HG03460 (cell line): ENCODE data around the gene HK1.
"Not testable (repeated sequence)": the region's sequence is repeated elsewhere in the genome, so short reads cannot be mapped to it uniquely, and the experiment has no call there.

Source experiments
- ATAC-seq: cut with Tn5 transposase; IDR thresholded peaks from one replicate; pipeline ENCODE4 v1.9.1; 2021; ENCODE audit not compliant: unreplicated experiment

HK1 gene

DNA sequence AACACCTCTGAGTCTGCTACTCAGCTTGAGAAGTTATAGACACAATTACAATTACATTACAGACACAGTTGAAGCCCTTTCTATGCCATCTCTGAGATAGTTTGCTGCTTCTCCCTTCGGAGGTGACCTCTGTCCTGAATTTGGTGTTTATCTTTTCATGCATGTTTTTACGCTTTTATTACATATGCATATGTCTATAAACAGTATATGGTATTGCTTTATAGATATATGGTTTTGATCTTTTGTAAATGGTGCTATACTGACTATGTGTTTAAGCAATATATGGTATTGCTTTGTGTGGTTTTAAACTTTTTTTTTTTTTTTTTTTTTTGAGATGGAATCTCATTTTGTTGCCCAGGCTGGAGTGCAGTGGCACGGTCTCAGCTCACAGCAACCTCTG, 48.4 kb downstream of the HK1 start:
- no peak for ATAC-seq

DNA sequence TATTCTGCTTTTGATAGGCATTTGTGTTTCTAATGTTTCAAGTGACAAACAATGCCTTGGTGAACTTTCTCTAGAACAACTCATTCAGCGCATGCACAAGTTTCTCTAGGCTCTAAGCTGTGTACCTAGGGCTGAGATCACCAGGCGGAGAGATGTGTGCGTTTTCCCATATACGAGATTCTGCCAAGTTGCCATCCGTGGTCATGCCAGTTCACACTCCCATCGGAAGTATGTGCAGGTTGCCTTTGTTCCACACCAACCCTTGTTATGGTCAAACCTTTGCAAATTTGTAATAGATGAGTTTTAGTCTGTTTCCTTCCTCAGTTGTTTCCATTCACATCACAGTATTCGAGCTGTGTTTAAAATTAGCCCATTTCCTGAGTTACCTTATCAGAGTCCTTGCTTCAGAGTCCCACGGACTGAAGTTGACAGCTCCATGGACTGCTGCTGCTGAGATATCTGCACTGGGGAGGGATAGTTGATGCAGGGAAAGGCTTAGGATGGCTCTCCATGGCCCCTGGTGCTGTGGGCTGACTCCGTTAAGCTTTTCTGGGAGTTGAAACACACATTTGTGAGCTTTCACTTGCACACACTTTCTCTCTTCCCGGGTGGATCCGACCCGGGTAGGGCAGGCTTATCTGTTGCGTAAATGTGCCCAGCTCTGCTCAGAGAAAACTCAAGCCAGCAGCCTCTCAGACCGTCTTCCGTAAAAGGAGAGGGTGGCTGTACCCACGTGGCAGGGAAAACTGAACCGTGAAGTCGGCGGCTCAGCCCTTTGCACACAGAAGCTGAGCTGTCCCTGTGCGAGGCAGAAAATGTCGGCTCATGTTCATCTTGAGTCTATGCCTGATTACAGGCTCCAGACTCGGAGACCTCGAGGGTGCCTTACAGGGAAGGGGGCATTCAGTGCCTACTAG, 49.4 kb downstream of the HK1 start:
- ATAC-seq: peak; percentile 87

DNA sequence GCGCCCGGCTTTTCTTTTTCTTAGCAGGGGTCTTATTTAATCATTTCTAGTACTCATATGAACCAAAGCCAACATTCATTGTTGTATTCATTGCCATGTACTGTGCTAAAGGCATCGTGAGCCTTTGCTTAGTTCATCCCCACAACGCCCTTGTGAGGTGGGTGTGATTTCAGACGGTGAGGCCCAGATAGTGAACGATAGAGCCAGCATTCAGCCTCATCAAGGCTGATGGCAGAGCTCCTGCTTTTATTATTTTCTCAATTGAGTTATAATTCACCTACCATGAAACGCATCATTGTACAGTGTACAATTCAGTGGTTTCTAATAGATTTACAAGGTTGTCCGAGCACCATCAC, 50.1 kb downstream of the HK1 start:
- ATAC-seq: no peak

DNA sequence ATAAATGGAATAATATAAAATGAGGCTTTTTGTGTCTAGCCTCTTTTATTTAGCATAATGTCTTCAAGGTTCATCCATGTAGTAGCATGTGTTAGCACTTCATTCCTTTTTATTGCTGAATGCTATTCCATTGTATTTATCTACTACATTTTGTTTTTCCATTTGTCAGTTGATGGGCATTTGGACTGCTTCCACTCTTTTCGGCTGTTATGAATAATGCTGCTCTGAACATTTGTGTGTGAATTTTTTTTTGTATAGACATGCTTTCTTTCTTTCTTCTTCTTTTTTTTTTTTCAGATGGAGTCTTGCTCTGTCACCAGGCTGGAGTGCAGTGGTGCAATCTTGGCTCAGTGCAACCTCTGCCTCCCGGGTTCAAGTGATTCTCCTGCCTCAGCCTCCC, 50.6 kb downstream of the HK1 start:
- ATAC-seq: not testable (repeated sequence)

DNA sequence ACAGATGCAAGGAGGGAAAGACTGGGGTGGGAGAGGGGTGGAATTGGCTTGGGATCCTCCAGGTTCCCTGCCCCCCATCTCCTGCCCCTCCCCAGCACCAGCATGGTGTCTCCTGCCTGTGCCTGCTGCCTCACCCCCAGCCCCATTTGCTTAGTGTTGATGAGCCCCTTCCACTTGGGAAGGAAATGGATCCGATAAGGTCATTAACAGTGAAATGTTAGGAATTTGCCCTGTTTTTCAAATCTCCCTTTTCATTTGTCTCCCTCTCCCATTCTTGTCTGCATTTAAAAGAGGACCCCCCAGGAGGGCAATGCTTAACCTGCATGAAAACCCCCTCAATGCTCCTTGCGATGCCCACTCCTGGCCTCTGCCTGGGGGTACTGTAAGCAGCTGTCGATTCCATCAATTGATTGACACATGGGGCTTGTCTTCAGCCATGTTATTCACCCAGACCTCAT, 51.5 kb downstream of the HK1 start:
- no peak for ATAC-seq

DNA sequence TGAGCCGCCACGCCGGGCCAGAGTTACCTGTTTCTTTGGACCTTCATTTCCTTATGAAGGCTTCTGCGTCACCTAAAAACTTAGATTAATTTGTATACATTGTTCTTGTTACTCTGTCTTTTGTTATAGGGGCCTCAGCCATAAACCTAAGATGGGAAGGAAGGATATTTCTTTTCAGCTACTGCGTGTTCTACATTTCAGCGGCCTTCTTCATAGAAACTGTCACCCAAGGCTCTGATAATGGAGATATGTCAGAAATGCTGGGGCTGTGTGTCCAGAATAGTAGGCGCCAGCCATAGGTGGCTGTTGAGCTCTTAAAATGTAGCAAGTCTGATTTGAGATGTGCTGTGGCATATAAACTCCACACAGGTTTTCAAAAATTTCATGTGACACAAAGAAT, 52.9 kb downstream of the HK1 start:
- no peak for ATAC-seq

DNA sequence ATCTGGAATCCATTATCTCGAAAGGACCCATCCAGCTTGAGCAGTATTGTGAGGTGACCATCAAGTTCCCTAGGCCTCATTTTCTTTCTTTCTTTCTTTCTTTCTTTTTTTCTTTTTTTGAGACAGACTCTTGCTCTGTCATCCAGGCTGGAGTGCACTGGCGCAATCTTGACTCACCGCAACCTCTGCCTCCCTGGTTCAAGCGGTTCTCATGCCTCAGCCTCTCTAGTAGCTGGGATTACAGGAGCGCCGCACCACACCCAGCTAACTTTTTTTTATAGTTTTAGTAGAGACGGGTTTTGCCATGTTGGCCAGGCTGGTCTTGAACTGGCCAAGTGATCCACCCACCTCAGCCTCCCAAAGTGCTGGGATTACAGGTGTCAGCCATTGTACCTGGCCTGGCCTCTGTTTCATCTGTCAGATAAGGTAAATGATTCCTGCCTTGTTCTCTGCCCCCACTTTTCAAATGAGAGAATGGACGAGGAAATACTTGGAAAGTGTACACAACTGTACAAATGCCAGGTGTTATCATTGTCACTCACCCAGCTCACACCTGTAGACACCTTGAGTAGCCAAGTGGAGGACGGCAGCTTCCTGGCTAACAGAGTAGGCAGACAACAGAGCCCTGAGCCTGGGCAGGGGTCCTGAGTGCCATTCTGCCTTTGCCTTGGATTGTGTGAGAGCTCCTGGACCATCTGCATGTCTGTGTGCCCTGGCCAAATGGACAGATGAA, 54.1 kb downstream of the HK1 start:
- ATAC-seq: no peak

DNA sequence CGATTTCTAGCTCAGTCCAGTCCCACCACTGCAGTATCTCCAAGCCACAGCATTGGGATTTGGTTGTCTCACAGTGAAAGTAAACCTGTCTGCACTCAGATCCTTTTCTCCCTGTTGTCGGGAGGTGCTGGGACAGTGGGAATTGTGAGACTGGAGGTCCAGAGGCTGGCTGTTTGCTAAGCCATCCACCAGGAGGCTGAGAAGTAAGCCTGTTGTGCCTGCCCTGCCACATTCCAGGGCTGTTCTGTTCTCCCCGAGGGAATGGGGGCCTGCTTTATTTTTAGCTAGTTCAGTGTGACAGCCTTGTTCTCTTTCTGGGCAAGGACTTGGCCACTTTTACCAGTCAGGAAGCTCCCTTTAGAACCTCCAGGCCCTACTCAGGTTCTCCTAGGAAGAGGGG, 54.9 kb downstream of the HK1 start:
- ATAC-seq: no peak

DNA sequence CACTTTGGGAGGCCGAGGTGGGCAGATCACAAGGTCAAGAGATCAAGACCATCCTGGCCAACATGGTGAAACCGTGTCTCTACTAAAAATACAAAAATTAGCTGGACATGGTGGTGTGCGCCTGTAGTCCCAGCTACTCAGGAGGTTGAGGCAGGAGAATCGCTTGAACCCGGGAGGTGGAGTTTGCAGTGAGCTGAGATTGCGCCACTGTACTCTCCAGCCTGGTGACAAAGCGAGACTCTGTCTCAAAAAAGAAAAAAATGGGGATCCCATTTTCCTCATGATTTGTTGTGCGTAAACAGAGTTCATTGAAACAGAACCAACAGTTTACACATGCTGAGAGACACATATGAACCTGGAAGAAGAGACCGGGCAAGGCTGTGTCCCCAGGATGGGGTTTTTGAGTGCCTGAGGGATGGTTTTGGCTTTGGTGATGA, 55.6 kb downstream of the HK1 start:
- ATAC-seq: not testable (repeated sequence)

DNA sequence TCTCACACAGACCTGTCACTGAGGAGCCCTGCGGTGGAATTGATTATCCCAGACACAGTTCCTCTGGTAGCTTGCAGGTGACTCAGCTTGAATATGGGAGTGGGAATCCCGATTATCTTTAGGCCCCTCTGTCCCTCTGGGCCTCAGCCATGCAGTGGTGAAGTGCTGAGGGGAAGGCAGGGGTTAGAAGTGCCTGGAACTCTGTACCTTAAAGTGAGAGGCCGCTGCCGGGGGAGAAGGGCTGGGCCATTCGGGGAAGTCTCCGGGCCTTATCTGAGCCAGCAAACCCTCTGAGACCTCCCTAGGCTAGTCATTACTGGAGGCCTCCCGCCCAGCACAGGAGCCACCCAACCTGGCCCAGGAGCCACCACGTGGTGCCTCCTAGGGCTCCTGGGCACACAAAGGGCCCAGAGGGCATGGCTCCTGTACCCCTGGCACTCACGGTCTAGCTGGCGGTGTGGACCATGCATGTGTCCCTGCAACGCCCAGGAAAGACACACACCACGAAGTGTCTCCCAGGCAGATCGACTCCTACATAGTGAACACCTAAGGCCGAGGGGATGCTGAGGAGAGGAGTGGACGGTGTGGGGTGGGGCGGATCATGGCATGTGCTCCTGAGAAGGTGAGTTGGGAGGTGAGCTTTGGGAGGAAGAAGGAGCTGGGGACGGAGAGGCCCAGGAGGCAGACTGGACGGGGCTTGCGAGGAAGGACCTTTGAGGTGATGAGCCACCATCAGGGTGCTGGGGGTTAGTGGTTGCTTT, 56.2 kb downstream of the HK1 start:
- ATAC-seq: no peak

DNA sequence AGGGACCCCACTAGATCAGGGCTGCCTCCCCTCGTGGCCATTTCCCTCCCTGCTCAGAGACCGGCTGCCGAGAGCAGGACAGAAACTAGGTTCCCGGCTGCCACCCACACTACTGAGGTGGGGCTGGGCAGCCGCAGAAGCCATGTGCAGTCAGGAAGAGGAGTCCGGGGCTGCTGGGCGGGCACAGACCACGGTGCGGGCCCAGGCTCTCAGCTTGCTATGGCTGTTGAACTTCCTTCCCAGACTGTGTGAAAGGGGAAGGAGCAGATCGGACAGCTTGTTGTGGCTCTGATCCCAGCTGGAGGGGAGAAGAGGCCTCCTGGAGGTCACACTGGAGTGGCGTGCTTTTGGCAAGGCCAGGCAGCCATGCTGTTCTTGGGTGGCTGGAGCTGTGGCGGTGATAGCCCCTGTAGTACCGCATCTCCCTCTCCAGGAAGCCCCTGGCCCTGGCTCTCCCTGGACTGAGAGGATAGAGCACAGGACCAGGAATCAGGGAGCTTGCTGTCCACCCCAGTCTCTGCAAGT, 56.8 kb downstream of the HK1 start:
- no peak for ATAC-seq

DNA sequence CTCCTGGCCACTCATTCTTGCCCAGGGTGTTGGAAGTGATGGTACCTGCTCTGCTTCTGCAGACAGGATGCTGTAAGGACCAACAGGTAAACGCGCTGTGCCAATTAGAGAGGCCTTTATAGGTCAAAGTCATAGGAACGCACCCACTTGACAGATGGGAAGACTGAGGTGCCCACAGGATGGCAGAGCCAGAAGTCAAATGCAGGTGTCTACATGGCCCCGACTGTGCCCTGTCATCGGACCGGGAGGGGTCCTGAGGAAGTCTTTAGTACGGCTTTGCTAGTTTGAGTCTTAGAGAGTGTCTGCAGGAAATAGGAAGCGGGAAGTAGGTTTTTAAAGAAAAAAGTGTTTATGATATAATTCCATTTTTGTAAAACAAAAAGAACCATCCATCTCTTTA, 57.3 kb downstream of the HK1 start:
- no peak for ATAC-seq

DNA sequence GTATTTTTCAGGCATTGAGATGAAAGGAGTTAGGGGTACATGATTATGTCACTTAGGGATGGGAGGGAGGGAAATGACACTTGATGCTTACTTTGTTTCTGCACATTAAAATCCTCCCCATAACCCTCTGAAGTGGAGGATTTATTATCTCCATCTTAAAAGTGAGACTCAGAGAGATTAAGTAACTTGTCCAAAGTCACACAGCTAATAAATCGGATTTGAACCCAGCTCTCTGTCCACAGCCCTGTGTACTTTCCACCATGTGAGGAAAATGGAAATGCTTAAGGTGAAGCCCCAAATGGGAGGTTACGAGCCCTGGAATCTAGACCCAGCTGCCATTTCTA, 58.6 kb downstream of the HK1 start:
- ATAC-seq: no peak

DNA sequence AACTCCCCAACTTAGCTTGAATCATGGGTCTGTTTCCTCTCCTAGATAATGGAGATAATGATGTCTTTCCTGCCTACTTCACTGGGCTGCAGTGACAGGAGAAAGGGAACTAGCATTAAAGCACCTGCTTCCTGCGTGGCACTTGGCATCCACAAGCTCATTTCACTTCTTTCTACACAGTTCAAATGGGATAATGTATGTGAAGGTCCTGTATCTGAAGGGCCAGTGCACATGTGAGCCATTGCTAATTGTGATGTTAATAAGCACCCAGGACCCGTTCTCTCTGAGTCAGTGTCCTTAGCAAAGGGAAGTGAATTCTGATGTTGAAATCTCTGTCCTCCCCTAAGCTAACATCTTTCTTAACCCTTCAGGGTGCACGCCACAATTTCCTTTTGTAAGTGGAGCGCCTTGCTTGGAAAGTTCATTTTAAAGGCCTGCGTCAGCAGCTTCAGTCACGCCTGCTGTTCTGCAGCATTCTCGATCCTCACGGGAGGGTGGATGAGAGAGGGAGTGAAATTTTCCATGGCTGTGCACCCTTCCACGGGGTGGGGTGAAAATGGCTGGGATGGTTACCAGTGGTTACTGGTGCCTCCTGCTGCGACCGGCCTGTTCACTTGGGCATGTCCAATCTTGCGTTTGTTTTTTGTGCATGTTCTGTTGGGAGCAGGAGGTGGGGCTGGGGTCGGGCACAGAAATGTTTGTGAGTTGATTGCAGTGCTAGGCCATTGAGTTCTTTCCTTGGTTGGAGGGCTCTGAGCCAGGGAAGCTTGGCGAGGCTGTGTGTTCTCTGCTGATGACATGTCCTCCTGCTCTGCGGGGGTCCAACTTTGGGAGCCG, 59.2 kb downstream of the HK1 start:
- ATAC-seq: no peak

DNA sequence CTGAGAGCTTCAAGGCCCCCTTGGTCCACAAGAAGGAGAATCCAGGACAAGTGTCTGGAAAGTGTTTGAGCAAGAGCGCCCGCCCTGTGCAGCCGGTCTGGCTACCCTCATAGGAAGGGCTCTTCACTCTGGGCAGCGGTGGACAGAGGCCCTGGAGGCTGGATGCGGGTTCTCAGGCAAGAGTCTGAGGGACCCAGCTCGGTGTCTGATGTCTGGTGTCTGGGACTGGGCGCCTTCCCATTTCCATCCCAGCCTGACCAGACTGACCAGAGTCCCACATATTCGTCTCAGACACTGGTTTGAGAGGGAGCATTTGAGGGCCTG, 59.8 kb downstream of the HK1 start:
- no peak for ATAC-seq

DNA sequence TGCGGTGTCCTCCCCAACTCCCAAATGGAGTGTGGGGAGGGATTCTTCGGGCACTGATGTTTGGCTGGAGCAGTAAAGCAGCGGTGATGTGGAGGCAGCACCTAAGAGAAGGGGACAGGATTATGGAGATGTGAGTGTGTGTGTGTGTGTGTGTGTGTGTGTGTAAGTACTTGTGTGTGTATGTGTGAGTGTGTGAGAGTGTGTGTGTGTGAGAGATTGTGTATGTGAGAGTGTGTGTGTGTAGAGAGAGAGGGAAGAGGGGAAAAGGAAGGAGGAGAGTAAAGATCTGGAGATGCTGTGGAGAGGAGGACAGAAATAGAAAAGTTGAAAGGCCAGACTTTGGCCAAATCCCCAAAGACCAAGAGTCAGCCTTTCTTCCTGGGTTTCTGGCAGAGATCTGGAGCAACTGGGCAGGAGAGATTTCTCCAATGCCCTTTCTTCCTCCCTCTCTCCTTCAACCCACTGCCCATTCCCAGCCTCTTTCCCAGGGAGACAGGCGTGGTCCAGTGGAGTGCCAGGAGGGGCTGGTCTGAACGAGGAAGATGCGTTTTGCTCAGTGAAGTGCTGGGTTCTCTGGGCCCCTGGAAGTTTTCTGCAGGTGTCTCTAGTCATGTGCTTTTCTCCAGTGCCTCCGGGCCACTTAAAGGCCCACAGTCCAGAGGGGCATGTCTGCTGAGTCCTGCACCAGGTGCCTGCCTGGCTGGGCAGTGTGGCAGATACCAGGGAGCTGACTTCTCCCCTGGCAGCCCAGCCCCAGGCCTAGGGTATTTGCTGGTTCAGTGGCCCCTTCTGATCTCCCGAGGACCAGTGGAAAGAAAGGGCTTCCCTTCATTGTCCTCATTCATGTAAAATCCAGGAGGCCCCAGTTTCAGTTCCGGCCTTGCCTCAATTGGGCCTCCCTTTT, 60.5 kb downstream of the HK1 start:
- ATAC-seq: no peak

DNA sequence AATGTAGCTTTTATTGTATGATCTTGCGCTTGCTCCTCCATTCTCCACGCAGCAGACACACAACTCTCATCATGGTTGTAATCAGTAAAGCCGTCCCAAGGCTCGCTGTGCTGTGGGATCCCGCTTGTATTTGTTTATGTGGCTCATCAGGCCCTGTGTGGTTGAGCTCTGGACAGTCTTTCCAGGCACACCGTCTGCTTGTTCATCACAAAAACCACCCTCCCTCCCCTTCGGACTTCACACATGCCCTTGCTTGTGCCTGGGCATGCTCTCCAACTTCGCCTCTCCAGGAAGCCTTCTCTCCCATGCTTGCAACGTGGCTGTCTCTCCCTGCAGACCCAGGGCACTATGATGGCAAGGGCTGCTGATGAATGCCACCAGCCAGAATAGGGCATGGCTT, 62.4 kb downstream of the HK1 start:
- ATAC-seq: no peak

DNA sequence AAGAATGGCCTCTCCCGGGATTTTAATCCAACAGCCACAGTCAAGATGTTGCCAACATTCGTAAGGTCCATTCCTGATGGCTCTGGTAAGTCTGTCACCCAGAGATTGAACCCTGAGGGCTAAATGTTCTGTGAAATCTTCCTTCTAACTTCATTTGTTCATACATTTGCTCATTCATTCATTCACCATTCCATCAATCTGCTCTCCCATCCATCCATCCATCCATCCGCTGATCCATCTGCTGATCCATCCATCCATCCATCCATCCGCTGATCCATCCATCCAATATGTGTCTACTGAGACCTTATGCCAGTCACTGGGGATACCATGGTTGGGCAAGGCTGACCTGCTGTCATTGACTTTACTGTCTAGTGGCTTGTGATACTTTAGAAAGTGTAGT, 65.6 kb downstream of the HK1 start:
- no peak for ATAC-seq

DNA sequence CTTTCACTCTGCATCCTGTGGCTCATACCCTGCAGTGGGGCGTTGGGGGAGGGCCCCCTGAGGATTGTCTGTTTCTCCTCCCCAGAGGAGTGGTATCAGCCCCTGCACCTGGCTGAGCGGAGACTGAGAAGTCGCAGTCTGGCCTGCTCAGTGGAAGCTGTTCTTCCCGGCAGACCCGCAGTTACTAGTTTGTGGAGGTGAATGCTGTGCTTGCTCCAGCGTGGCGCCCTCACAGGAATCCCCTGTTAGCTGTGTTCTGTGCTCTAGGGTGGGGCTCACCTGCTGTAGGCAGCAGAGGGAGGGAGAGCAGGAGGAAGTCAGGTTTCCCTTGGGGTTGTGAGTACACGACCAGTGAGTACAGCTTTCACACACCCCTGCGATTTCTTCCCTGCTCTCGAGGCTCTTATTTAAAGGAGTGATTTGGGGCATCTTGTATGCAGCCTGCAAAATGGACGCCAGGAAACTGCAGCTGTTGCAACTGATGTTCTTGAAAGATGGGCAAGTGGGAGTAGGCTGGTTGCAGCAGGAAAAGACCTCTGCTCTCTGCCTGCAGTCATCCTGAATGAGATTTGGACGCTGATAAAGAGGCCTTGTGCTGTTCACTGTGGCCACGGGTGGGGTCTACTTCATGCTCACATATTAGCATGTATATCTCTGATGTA, 66.4 kb downstream of the HK1 start:
- ATAC-seq: peak; percentile 63
